SK-MEL-5 (cell line): ENCODE results near the gene SHB. TPM values are rescaled to one million over a fixed set of nuclear protein-coding genes. Genes with fewer than 3 reads are reported as not detected.
A peak's percentile ranks its signal among the peaks of the same experiment; 100 is the strongest.
"Not testable (repeated sequence)": the region's sequence is repeated elsewhere in the genome, so short reads cannot be mapped to it uniquely, and the experiment has no call there.

Experiments used
- DNase-seq: peaks from one replicate; pipeline ENCODE4 v3.0.0-alpha.2; 2016; ENCODE audit warnings: low read depth, low spot score
- in situ Hi-C: cut with HindIII; loops from 2 replicates; pipeline ENCODE4 v1.10.0; 2016; ENCODE audit warnings: low sequenced_read_pairs, high pct_unique_total_duplicates, low pct_unique_long_range_greater_than_20kb
- total RNA-seq: library from RNA; depleted of rRNA; stranded (reverse); fragments of >200 nt; shearing (Covaris generic); gene quantifications from 2 replicates; pipeline ENCODE4 v1.2.3, GENCODE V29; 2014

Gene SHB
- total RNA-seq, 1 experiment from 2014 or later = 1.6 TPM

- no peak for DNase-seq
- in situ Hi-C loops = no loop called here
These were observed 151.7 kb downstream of the SHB start for GRCh38 chr9:37917313-37917731.

DNA sequence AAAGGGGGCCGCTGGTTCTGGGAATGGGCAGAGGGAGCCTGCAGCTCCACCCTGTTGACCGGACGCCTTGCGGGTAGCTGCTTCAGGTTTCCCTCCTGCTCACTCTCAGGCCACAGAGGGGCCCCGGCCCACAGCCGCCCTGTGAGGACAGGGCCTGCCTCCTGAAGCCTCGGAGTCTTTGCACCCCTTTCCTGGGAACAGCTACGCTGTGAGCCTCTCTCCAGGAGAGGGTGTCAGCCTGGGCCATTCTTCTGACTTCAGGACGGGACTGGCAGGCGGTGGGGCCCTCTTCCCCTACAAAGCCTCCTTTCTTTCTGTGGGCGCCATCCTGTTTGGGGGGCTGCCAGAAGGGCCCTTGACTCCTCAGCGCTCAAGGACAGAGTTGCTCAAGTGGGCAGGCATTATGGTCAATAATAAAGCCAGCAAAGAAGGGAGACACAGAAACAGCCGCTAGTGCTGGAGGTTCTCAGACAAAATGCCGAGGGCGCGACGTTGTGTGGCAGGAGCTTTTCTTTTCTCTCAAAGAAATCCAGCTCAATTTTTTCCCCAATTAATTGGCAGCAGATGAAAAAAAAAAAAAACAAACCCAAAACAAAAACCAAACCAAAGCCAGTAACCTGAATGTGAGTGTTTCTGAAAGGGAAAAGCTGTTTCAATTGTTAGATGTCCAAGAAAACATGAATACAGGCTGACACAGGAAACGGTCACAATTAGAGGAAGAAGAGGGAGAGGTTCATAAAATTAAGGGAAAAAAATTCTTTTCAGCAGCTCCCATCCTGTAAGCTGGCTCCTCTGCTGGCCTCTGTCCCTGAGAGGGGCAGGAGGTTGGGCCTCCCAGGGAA lies 152.3 kb downstream of the SHB start:
- in situ Hi-C loops = no loop called here
- DNase-seq = no peak

DNA sequence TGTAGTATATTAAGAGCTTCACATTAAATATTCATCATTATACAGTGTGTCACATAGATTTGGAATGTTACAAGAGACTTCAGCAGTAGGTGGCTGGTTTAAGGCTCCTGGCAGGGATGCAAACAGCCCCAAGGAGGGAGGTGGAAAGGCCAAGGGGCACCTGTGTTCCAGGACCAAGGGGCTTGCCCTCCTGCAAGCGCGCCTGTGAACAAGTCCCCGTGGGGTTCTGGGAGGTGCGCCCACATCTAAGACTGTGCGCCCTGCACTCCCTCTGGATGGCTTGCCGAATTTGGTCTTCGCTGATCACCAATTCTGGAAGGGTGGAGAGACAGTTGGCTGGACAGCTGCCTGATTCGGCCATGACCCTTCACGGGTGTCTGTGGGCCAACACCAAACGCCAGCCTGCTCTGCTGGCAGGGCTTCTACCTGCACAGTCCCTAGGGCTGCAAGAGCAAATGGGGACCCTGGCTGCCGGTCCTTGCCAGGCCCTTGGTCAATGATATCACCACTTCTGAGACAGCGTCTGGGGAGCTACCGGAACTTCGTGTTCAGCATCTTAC lies 153.0 kb downstream of the SHB start:
- in situ Hi-C loops = no loop called here
- DNase-seq = no peak

DNA sequence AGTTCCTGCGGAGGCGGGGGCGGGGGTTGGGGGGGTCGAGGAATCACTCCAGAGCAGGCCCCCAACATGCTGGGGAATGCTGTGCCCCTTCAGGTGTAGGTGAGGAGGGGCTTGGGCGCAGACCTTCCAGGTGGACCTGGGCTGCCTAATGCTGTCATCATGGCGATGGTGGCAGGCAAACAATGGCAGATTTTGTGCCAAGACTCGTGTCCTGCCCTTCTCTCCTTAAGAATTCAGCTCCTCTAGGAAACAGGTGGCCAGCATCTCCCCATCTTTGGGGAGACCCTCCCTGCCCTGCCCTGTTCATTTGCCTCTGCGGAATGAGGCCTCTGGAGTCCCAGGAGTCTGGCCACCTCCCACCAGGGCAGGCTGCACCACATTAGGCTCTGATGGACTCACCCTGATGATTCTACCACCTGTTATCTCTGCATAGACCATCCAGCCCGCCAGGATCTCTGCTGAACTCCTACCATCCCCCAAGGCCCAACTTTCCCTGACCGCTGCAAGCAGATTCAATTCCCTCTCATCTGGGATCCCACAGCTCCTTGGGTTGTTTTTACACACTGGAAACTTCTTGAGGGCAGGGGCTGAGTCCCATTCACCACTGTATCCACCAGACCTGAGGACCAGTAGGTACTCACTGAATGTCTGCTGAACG lies 154.2 kb downstream of the SHB start:
- no peak for DNase-seq
- in situ Hi-C loops = no loop called here

GRCh38 chr9:37914154-37914551 lies 154.9 kb downstream of the SHB start:
- DNase-seq = no peak
- in situ Hi-C loops = no loop called here

DNA sequence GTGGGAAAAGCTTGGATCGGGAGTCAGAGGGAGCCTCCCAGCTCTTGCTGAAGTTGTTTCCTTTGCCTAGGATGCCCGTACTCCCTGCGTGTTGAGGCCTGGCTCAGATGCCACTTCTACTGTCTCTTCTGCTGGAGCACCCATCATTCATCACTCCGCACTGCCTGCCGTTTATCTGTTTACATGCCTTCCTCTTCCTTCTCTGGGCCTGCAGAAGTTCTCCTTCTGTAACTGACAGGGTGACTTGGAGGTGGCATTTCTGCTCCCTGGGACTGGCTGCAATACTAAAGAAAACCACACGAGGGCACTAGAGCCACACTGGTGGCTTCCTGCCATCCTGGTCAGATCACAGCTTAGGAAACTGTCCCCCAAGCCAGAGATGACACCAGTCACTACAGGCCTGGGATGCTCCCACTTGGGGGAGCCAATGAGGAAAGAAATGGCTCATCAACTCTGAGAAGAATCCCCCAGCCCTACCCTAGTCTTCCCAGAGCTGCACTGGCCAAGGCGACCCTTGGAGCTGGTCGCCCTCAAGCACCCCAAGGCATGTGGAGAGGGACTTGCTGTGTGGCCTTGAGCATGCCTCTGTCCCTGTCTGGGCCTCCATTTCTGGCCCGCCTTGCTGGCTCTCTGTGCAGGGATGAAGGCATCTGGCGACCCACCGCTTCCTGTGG lies 155.4 kb downstream of the SHB start:
- in situ Hi-C loops = no loop called here
- peak; percentile 73 for DNase-seq

DNA sequence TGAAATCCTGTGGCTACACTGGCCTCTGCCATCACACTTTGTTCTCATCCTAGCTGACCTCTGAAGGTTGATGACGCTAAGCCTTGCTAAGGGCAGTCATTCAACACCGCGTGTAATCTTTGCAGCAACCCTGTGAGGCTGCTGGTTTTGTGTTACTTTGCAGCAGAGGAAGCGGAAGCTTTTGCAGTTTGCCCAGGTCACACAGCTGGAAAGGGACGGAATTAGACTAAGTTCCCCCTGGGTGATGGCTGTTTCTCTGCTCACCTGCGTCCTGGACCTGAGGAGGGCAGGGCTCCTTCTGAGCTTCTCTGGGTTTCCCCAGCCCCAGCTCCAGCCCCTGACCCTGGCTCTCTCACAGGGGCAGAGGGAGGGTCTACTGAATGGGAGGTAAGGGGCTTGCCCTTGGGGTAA lies 157.8 kb downstream of the SHB start:
- no peak for DNase-seq
- in situ Hi-C loops = no loop called here

DNA sequence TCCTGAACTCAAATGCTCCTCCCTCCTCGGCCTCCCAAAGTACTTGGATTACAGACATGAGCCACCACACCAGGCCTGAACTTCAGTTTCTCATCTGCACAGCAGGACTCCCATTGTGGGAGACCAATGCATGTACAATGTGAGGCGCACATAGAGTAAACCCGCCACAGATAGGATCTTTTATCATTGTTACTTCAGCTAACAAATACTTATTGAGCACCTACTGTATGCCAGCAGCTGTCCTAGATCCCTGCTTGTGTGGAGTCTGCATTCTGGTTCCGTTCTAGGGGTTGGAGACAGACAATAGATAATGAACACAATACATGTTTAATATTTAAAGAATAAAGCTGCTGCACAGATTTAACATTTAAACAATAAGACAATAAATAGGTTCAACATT lies 158.8 kb downstream of the SHB start:
- in situ Hi-C loops = no loop called here

GRCh38 chr9:37909836-37910235 lies 159.2 kb downstream of the SHB start:
- in situ Hi-C loops = not testable (repeated sequence)

More for the DNA sequence above, 158.8 kb downstream of the SHB start:
- DNase-seq = no peak

DNA sequence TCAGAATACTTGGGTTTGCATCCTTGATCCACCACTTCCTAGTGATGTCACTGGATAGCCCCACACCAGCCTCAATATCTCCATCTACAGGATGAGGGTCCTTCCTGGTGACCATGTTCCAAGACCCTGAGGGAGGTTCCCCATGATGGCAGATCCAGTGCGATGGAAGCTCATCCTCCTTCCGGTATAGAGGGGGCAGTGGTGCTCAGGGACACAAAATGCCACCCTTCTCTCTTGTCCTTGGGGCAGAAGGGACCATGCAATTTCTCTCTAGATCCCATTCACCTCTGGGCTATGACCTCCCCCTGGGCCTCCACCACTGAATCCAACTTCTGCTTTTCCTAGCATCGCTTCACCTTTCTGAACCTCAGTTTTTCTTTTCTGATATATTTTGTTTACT lies 159.7 kb downstream of the SHB start:
- in situ Hi-C loops = no loop called here

More at GRCh38 chr9:37909836-37910235, 159.2 kb downstream of the SHB start:
- not testable (repeated sequence) for DNase-seq

GRCh38 chr9:37908698-37909186 lies 160.3 kb downstream of the SHB start:
- DNase-seq = no peak
- in situ Hi-C loops = no loop called here

More for the DNA sequence above, 159.7 kb downstream of the SHB start:
- DNase-seq = no peak

DNA sequence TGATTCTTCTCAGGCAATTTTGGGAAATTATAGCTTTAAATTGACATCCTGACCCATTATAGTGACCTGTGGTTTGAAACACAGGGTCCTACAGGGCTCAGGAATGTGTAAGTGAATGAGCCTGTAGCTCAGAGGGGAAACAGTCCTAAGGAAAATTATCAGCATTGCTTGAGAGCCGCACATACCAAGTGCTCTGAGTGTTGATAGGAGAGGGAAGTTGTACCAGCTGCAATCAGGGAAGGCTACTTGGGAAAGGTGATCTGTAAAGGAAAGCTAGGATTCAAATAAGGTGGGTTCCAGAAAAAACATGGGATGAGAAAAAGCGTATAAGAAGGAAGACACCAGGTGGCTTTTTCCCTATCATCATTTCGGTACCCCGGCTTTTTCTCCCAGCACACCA lies 160.7 kb downstream of the SHB start:
- in situ Hi-C loops = no loop called here

DNA sequence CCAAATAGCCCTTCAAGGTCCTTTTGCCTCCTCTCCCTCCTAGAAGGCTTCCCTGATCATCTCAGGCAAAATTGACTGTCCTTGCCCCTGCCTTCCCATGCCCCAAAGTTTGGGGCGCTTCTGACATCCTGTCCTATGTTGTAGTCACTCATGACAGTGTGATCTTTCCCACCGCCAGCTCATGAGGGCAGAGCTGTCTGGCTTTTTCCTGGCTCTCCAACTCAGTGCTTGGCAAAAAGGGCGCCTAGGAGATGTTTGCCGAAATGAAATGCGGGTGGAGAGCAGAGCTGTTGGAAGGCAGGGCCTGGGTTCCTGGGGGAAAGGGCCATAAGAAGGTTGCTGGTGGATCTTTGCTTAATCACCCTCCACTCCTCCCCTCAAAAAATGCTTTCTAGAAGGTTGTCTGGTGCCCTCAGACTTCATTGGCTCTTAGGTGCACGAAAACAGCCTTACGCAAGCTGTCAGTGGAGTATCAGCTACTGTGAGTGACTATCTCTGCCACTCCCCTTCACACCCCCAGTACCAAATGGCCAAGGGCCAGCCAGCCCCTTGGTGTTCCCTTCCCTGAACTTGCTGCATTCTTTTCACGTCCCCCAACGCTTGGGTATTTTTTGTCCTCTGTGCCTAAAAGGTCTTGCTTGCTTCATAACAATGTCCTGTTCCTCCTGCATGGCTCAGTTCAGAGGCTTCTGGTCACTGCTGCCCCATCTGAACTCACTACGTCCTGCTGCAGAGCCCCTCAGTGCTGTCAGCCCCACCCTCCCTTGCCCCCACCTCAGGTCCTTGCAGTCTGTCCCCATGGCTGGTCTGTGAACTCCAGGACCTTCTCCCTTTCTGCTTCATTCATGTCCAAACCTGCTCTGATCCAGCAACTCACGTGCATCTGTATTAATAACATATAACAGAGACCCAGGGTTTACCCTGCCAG lies 162.5 kb downstream of the SHB start:
- in situ Hi-C loops = no loop called here
- DNase-seq = no peak

More for the DNA sequence above, 160.7 kb downstream of the SHB start:
- DNase-seq = no peak

- no peak for DNase-seq
- in situ Hi-C loops = no loop called here
These were observed 163.3 kb downstream of the SHB start for GRCh38 chr9:37905776-37906175.

- no peak for DNase-seq
- in situ Hi-C loops = no loop called here
These were observed 163.9 kb downstream of the SHB start for GRCh38 chr9:37905131-37905505.

DNA sequence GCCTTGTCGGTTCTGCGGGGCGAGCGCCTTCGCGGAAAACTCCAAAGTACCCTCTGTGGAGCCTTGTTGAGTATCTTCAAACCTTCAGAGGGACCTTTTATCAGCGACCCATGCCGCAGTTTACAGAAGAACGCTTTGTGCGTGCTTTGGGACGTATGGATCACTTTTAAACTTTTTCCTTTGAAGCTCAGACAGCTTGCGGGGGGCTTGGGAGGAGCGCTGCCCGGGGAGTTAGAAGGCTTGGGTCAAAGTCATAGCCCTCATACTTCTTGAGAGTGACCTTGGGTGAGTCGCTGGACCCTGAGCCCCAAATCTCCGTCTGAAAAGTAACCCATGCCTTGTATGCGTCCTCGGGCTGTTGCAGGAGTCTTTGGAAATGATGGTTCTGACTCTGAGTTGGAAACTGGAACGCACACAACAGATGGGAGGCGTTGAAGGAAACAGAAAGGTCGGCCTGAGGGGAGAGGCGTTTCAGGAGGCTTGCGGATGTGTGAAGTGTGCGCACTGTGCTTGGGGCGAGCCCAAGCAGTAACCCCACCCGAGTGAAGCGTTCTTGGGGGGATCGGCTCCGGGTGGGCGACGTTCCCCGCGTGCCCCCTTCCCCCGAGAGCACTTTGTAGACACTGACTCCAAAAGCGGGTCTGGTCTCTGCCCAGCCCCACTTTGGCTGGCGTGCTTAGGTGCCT lies 164.4 kb downstream of the SHB start:
- no peak for DNase-seq
- in situ Hi-C loops = no loop called here
